Smooth muscle cell of the brain vasculature (primary cell): ENCODE data around the gene ELF5.

Experiments used
- DNase-seq: peaks from one replicate; pipeline ENCODE4 v3.0.0-alpha.2; 2012; ENCODE audit warnings: low read depth, low spot score

The ELF5 gene

DNA sequence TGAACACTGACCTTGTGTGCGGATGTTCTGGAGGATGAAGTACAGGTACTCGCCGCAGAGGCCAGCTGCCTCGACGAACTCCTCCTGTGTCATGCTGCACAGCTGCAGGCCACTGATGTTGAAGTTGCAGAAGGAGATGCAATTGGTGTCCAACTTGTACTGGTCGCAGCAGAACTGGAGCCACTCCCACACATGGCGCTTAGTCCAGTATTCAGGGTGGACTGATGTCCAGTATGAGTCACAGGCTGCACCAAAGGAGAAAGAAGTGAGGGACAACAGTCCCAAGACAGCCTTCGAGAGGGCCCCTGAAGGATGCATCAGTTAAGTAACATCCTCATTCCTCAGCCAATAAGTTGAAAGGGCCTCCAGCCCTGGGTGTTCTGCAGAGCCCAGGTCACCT lies 20.1 kb downstream of the ELF5 start:
- no peak for DNase-seq

- DNase-seq: peak; percentile 33
These were observed 20.7 kb downstream of the ELF5 start for GRCh38 chr11:34492806-34493414.

GRCh38 chr11:34490304-34490703 lies 23.3 kb downstream of the ELF5 start:
- no peak for DNase-seq

- DNase-seq: no peak
These were observed 24.6 kb downstream of the ELF5 start for GRCh38 chr11:34488855-34489557.

GRCh38 chr11:34487430-34487829 lies 26.2 kb downstream of the ELF5 start:
- DNase-seq: no peak

DNA sequence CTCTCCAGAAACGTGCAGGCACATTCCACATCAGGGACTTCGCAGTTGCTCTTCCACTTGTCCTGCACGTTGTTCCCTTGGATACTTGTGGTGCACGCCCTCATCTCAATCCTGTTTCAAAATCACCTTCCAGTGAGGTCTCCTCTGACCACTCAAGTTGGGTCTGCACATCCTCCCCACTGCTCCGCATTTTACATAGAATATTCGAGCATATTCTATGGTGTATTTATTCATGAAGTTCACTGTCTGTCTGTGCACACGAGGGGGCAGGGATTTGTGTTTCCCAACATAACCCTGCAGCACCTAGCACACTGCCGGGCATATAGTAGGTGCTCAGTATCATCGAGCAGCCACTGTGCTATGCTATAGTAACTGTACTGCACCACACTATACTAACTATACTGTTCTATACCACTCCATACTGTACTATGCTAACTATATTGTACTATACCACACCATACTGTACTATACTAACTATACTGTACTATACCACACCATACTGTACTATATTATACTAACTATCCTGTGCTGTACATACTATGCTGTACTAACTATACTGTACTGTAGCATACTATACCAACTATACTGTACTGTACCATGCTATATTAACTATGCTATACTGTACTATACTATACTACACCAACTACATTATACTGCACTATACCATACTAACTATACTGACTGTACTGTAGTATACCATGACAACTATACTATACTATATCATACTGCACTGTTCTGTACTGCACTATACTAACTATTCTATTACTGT lies 30.3 kb downstream of the ELF5 start:
- no peak for DNase-seq

GRCh38 chr11:34481307-34481706 lies 32.3 kb downstream of the ELF5 start:
- DNase-seq: no peak

GRCh38 chr11:34480314-34480713 lies 33.3 kb downstream of the ELF5 start:
- DNase-seq: no peak

DNA sequence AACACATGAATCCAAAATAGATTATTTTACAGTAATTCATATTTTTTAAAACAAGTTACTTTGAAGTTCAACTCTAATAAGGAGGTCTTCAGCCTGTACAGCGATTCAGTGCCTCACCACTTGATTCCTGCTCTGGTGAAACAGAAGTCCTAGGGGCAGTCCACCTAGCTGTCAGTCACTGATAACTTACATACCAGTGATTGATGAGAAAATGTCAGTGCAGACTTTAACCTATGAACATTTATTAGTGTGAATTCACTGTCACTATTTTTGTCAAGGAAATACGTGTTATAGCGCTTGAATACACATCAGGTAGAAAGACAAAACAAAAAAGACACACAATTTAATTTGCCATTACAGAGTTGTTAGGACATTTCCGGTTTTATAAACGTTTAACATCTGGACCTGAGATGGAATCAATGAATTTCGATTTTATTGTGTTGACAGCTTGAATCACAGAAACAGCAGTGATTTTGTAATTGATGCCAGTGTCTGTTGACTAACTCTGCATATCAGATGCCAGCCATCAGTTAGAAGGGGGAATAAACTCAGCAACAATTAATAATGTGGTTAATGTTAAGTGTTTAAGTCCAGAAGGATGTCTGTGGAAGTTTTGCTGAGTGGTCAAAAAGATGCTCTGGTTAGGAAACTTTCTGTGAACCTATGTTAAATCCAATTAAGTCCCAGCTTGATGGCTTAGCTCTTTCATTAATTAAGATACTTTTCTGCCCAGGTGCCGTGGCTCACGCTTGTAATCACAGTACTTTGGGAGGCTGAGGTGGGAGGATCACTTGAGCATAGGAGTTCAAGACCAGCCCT lies 34.5 kb downstream of the ELF5 start:
- no peak for DNase-seq

GRCh38 chr11:34476849-34477248 lies 36.7 kb downstream of the ELF5 start:
- DNase-seq: no peak

DNA sequence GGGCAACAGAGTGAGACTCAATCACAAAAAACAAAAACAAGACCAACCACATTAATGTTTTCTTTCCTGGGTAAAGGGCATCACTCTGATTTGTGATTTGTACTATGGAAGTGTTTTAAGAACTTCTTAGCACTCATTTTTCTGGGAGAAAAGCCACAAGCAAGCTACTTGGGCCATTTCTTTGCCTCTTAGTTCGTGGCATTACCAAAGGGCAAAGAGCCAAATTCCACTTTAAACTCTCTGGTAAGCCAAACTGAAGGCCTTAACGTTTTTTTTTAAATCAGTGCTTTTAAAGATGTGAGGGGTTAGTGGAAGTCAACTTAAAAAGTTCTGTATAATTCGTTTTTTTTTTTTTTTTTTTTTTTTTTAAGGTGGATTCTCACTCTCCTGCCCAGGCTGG lies 37.9 kb downstream of the ELF5 start:
- DNase-seq: no peak

DNA sequence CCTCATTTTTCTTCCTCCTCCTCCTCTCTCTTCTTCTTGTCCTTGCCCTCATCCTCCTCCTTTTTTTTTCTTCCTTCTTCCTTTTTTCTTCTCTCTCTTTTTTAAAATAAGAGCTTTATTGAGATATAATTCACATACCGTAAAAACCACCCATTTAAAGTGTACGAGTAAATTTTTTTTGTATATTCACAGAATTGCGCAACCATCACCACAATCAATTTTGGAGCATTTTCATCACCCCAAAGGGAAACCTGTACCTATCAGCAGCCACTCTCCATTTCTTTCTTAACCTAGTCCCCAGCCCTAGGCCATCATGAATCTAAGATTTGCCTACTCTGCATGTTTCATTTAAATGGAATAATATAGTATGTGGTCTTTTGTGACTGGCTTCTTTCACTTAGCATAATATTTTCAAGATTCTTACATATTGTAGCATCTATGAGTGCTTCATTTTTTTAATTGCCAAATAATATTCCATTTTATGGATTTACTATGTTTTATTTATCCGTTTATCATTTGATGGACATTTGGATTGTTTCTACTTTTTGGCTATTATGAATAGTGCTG lies 39.9 kb downstream of the ELF5 start:
- DNase-seq: no peak

GRCh38 chr11:34468209-34468841 lies 45.3 kb downstream of the ELF5 start:
- no peak for DNase-seq

GRCh38 chr11:34466802-34467488 lies 46.6 kb downstream of the ELF5 start:
- DNase-seq: no peak

- DNase-seq: no peak
These were observed 49.0 kb downstream of the ELF5 start for GRCh38 chr11:34464591-34465051.

GRCh38 chr11:34461215-34461614 lies 52.4 kb downstream of the ELF5 start:
- no peak for DNase-seq

DNA sequence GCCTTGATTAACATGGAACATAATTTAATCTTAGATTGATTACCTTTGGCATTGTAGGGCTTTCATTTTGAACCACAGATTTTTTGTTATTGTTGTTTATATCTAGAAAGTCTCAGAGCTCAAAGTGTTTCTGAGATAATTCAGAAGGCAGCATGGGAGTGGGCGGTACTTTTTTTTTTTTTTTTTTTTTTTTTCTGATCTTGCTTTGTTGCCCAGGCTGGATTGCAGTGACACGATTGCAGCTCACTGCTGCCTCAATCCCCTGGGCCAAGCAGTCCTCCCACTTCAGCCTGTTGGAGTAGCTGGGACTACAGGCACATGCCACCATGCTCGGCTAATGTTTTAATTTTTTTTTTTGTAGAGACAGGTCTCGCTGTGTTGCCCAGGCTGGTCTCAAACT lies 53.3 kb downstream of the ELF5 start:
- no peak for DNase-seq

- DNase-seq: no peak
These were observed 54.0 kb downstream of the ELF5 start for GRCh38 chr11:34459507-34460162.

DNA sequence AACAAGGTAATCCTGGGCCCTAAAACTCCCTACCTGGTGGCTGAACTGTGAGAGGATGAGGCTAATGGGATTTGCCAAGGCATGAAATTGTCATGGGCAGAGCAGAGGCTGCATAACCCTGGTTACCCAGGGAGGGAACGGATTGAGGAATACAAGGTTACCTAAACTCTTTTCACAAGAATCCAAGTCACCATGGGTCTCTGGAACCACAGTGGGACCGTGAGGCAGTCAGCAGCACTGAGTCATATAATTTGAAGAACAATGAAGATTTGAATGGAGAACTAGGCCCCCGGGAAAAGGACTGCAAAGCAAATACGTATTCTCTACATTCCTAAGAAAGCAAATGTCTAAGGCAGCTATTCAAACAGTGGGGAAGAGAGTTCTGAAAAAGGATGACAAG lies 55.1 kb downstream of the ELF5 start:
- no peak for DNase-seq

GRCh38 chr11:34457607-34458006 lies 56.0 kb downstream of the ELF5 start:
- DNase-seq: no peak
